Keratinocyte (primary cell): Measurements from ENCODE around the gene CEMIP2. TPM values are rescaled to one million over a fixed set of nuclear protein-coding genes. Genes with fewer than 3 reads are reported as not detected.
A peak's percentile ranks its signal among the peaks of the same experiment; 100 is the strongest.

Experiments used
- DNase-seq: peaks from one replicate; pipeline ENCODE4 v3.0.0-alpha.2; 2011; ENCODE audit warnings: low read depth, missing footprints, low spot score
- FAIRE-seq: peaks from 2 replicates; lab custom pipeline; 2011; peaks lifted over from hg19 to GRCh38; lab: Jason Lieb, UNC
- H2AFZ ChIP-seq: 2 replicates; pipeline ENCODE4 v1.6.0; 2012; ENCODE audit warnings: low read length, control low read depth, inconsistent platforms; ENCODE audit not compliant: control insufficient read depth
- H3K27ac ChIP-seq: 2 replicates; pipeline ENCODE4 v1.5.1; 2011; ENCODE audit warnings: low read length; ENCODE audit not compliant: control insufficient read depth, insufficient read depth
- H3K27me3 ChIP-seq: 3 replicates; pipeline ENCODE4 v1.6.0; 2011; ENCODE audit warnings: low read length; ENCODE audit not compliant: control insufficient read depth, insufficient read depth; ENCODE audit errors: extremely low read depth
- H3K36me3 ChIP-seq, 2 experiments: 2 replicates in 1 of 2; 3 replicates in 1 of 2; pipeline ENCODE4 v1.5.1; 2011; ENCODE audit warnings: low read length in 2 of 2, mild to moderate bottlenecking in 1 of 2; ENCODE audit not compliant: control insufficient read depth in 2 of 2, insufficient read depth in 2 of 2; ENCODE audit errors: extremely low read depth in 1 of 2
- H3K4me1 ChIP-seq: 3 replicates; pipeline ENCODE4 v1.5.1; 2011; ENCODE audit warnings: low read length; ENCODE audit not compliant: control insufficient read depth, insufficient read depth; ENCODE audit errors: extremely low read depth
- H3K4me2 ChIP-seq: 3 replicates; pipeline ENCODE4 v1.6.0; 2011; ENCODE audit warnings: low read depth, low read length; ENCODE audit not compliant: control insufficient read depth, insufficient read depth; ENCODE audit errors: extremely low read depth
- H3K4me3 ChIP-seq, 3 experiments: fragments of 200-600 bp in 1 of 3; sonication (generic) in 1 of 3; 2 replicates in 2 of 3; 3 replicates in 1 of 3; pipeline ENCODE4 v1.5.1; 2011 to 2016; ENCODE audit warnings: low read length in 3 of 3, mild to moderate bottlenecking in 3 of 3, control low read depth in 2 of 3, inconsistent platforms in 1 of 3, low read depth in 1 of 3, mixed read lengths in 1 of 3, mixed run types in 1 of 3, moderate library complexity in 1 of 3; ENCODE audit not compliant: control insufficient read depth in 2 of 3, insufficient read depth in 2 of 3; ENCODE audit errors: extremely low read depth in 1 of 3
- H3K79me2 ChIP-seq: 2 replicates; pipeline ENCODE4 v1.6.0; 2012; ENCODE audit warnings: low read length; ENCODE audit not compliant: control insufficient read depth, insufficient read depth
- H3K9ac ChIP-seq: 3 replicates; pipeline ENCODE4 v1.6.0; 2011; ENCODE audit warnings: low read length; ENCODE audit not compliant: control insufficient read depth, insufficient read depth; ENCODE audit errors: extremely low read depth
- H3K9me1 ChIP-seq: 3 replicates; pipeline ENCODE4 v1.6.0; 2011; ENCODE audit warnings: low read length; ENCODE audit not compliant: control insufficient read depth, insufficient read depth; ENCODE audit errors: extremely low read depth
- H3K9me3 ChIP-seq: 2 replicates; pipeline ENCODE4 v1.5.1; 2012; ENCODE audit warnings: low read depth, low read length; ENCODE audit not compliant: control insufficient read depth
- H4K20me1 ChIP-seq: 3 replicates; pipeline ENCODE4 v1.6.0; 2011; ENCODE audit warnings: low read length; ENCODE audit not compliant: control insufficient read depth, insufficient read depth; ENCODE audit errors: extremely low read depth
- EZH2 ChIP-seq: IDR thresholded peaks from one replicate; pipeline ENCODE4 v1.6.1; 2012; ENCODE audit warnings: inconsistent platforms, mild to moderate bottlenecking, low read length, moderate library complexity
- dilution Hi-C: fragments of 300-500 bp; cut with MboI; formaldehyde crosslinking; loops from one replicate; pipeline ENCODE4 v1.7.0; 2020; ENCODE audit warnings: low sequenced_read_pairs; ENCODE audit not compliant: extremely low pct_ligation_motif_present
- polyA plus RNA-seq, 5 experiments: library from polyadenylated mRNA; depleted of rRNA in 3 of 5; stranded (reverse) in 3 of 5; stranded (forward) in 1 of 5; unstranded in 1 of 5; fragments of >200 nt; gene quantifications; 1 replicate in 1 of 5; 2 replicates in 3 of 5; 3 replicates in 1 of 5; pipeline versions ENCODE4 v1.2.1 to v1.2.3, GENCODE V29; 2011 to 2012; ENCODE audit warnings: missing spikeins in 2 of 5, low read depth in 1 of 5, low replicate concordance in 1 of 5
- TF ChIP-seq, protein P1 (sequence below), 3 experiments: IDR thresholded peaks in 1 of 3; conservative IDR thresholded peaks in 1 of 3; optimal IDR thresholded peaks in 1 of 3; 2 replicates in 2 of 3; 3 replicates in 1 of 3; pipeline versions ENCODE3 to v1.5.1; 2011; ENCODE audit warnings: low read length in 3 of 3, mild to moderate bottlenecking in 3 of 3, moderate library complexity in 2 of 3, control low read depth in 1 of 3, inconsistent platforms in 1 of 3; ENCODE audit not compliant: insufficient read depth in 2 of 3; ENCODE audit errors: extremely low read depth in 1 of 3

The CEMIP2 gene
- polyA plus RNA-seq, 1 donor (not counting 4 experiments of a cell fraction or from before 2014, with no cell fraction given), result 47.7 TPM

DNA sequence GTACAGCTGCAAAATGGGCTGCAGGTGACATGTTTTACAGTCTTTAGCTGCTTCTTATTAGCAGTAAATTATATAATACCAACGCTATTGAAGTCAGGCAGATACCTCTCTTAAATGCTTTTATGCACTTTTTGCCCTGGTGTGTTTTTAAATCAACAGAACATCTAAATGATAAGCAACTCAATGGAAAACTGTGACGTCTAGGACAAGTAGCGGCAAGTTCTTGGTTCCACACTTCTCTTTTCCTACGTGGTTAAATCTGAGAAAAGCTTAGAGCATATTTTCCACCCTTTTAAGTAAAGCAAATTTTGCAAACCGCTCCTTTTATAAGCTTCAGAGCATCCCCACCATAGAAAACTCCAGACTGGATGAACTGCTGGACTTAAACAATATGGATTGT lies 58.1 kb downstream of the CEMIP2 start:
- Histone ChIP-seq H3K27me3 (no peaks in the 10 kb centered on the region), H3K4me1 (peaks cover 18% of the 10 kb centered on the region), H3K9me3 (no peaks in the 10 kb centered on the region), H2AFZ (peak overlapping the region; percentile 8), H3K36me3 (peaks cover 21 to 32% of the 10 kb centered on the region in 2 experiments), H3K79me2 (peaks cover 2% of the 10 kb centered on the region), H3K4me3 (peak overlapping the region in 1 of 3 experiments; percentile 5), H4K20me1 (no peaks in the 10 kb centered on the region), H3K9ac (peak overlapping the region; percentile 48), H3K4me2 (peak overlapping the region; percentile 72), H3K9me1 (peaks cover 2% of the 10 kb centered on the region), H3K27ac (peak overlapping the region; percentile 66)
- no peak for TF ChIP-seq EZH2
- TF ChIP-seq, protein P1, sequence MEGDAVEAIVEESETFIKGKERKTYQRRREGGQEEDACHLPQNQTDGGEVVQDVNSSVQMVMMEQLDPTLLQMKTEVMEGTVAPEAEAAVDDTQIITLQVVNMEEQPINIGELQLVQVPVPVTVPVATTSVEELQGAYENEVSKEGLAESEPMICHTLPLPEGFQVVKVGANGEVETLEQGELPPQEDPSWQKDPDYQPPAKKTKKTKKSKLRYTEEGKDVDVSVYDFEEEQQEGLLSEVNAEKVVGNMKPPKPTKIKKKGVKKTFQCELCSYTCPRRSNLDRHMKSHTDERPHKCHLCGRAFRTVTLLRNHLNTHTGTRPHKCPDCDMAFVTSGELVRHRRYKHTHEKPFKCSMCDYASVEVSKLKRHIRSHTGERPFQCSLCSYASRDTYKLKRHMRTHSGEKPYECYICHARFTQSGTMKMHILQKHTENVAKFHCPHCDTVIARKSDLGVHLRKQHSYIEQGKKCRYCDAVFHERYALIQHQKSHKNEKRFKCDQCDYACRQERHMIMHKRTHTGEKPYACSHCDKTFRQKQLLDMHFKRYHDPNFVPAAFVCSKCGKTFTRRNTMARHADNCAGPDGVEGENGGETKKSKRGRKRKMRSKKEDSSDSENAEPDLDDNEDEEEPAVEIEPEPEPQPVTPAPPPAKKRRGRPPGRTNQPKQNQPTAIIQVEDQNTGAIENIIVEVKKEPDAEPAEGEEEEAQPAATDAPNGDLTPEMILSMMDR (optimal IDR thresholded peaks at IDR 0.05 in 1 of 3, IDR thresholded peaks at IDR 0.05 in 1 of 3, conservative IDR thresholded peaks at IDR 0.05 in 1 of 3; ENCODE audit: extremely low read depth in 1 of 3, insufficient read depth in 2 of 3, low read length in 3 of 3), result no peak
- peak; percentile 82 for FAIRE-seq
- DNase-seq, result no peak
- dilution Hi-C loops, result no loop called here

DNA sequence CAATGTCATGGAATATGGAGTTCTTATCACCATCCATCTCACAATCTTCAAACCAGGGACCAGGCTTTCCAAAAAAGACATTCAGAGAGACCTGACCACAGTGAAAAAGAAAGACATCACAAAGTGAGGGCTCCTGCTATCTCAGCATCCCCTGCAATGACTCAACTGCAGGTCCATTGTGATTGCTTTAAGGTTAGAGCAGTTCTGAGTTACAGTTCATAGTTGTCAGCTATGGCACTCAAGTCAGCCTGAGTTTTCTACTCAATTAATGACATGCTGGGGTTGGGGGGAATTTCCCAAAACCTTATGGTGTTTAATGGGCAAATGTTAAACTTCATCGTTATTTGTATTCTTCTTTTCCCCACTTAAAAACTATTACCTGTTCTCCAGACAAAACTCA lies 58.9 kb downstream of the CEMIP2 start:
- dilution Hi-C loops, result no loop called here
- no peak for TF ChIP-seq EZH2
- TF ChIP-seq, protein P1 (optimal IDR thresholded peaks at IDR 0.05 in 1 of 3, IDR thresholded peaks at IDR 0.05 in 1 of 3, conservative IDR thresholded peaks at IDR 0.05 in 1 of 3; ENCODE audit: extremely low read depth in 1 of 3, insufficient read depth in 2 of 3, low read length in 3 of 3), result no peak
- Histone ChIP-seq H3K9me3 (no peaks in the 10 kb centered on the region), H3K4me3 (no peak overlapping the region), H3K9ac (no peak overlapping the region), H4K20me1 (no peaks in the 10 kb centered on the region), H3K27me3 (no peaks in the 10 kb centered on the region), H3K4me2 (no peak overlapping the region), H3K9me1 (peaks cover 2% of the 10 kb centered on the region), H3K4me1 (peaks cover 24% of the 10 kb centered on the region), H3K79me2 (peaks cover 2% of the 10 kb centered on the region), H2AFZ (no peak overlapping the region), H3K36me3 (peaks cover 19 to 33% of the 10 kb centered on the region in 2 experiments), H3K27ac (no peak overlapping the region)
- DNase-seq (no peak), FAIRE-seq (no peak)
